GM19351 (cell line): ENCODE data around the gene HMGA1.

ENCODE experiments used
- ATAC-seq: cut with Tn5 transposase; IDR thresholded peaks from one replicate; pipeline ENCODE4 v1.9.1; 2021; ENCODE audit warnings: mild to moderate bottlenecking, moderate library complexity; ENCODE audit not compliant: unreplicated experiment

The HMGA1 gene, protein sequence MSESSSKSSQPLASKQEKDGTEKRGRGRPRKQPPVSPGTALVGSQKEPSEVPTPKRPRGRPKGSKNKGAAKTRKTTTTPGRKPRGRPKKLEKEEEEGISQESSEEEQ

DNA sequence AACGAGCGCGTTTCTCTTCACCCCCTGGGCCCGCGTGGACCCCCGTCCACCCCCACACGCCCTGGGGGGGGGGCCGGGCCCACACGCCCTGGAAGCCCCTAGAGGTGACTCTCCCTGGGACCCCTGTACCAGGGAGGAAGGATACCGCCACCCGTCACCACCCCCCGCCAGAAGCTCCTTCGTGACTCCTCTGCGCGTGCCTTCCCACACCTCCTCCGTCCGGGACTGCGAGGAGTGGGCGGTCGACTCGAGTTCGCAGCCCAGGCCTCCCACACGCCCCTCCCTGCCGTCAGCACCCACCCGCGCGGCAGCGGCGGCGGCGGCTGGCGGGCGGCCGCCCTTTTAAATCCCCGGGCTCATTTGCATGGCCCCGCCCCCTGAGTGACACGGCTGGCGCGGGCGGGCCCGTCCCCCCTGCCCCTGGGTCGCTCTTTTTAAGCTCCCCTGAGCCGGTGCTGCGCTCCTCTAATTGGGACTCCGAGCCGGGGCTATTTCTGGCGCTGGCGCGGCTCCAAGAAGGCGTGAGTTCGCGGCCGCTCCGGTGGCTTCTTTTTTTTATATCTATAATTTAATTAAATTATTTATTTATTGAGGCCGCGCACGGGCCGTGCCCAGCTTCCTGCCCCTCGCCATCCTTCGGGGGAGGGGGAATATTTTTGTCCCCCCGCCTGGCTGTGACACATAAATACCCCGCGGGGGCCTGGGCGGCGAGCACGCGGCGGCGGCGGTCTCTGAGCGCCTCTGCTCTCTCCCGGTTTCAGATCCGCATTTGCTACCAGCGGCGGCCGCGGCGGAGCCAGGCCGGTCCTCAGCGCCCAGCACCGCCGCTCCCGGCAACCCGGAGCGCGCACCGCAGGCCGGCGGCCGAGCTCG, at the start of gene HMGA1:
Gene HMGA1 (plus strand): TSS at position 431 of the 873 bp plus-strand sequence. CDS start 3,908 bp downstream, outside the sequence.
- peak; percentile 72 for ATAC-seq

DNA sequence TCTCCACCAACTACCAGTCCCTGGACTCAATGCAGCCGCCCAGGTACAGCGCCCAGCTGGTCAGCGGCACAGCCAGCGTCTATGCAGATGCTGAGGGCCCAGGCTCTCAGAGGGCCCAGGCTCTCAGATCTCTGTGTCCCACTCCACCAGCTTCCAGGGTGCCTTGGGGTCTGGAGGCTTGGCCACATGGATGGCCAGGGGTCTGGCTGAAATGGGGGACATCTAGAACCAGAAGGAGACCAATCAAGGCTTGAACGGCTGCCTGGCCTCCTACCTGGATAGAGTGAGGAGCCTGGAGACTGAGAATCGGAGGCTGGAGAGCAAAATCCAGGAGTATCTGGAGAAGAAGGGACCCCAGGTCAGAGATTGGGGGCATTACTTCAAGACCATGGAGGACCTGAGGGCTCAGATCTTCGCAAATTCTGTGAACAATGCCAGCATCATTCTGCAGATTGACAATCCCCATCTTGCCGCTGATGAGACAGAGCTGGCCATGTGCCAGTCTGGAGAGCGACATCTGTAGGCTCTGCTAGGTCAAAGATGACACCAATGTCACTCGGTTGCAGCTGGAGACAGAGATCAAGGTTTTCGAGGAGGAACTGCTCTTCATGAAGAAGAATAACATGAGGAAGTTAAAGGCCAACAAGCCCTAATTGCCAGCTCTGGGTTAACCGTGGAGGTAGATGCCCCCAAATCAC, 46.7 kb upstream of the HMGA1 start:
- ATAC-seq: no peak

DNA sequence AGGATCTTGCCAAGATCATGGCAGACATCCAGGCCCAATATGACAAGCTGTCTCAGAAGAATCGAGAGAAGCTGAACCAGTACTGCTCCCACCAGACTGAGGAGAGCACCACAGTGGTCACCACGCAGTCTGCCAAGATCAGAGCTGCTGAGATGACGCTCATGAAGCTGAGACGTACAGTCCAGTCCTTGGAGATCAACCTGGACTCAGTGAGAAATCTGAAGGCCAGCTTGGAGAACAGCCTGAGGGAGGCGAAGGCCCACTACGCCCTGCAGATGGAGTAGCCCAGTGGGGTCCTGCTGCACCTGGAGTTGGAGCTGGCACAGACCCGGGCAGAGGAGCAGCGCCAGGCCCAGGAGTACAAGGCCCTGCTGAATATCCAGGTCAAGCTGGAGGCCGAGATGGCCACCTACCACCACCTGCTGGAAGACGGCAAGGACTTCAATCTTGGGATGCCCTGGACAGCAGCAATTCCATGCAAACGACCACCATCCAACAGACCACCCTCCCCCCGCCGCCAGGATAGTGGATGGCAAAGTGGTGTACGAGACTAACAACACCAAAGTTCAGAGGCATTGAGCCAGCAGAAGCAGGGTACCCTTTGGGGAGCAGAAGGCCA, 46.1 kb upstream of the HMGA1 start:
- no peak for ATAC-seq

DNA sequence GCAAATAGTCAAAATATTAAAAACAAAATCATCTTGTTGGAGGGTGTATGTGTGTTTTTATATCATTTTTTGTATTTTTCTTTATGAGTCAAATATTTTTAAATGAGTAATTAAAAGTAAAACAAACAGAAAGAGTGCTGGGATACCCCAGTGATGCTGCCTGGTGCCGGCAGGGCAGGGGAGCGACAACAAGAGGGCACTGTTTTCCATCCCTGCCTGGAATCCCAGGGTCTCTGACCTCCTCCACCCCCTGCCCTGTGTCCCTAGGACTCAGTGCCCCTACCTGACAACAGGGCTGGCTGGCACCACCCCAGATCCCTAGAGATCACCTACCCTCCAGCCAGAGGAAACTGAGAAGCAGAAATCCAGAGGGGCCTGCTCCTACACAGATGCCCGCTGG, 41.9 kb upstream of the HMGA1 start:
- ATAC-seq: no peak

DNA sequence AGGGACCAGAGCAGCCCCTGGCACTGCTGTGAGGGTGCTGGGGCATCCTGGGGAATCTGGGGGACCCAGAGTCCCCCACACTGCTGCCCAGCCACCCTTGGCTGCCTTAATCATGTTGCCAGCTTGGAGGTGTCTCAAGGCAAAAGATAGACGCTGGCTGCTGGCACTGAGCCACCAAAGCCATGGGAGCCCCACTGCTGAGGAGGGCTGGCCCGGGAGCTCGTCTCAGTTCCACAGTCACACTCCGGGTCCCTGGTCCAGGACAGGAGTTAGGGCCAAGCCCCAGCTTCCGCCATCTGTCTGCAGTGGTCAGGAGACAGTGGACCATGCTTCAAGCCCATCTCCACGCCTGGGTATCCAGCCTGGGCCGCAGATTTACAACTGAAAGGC, 41.0 kb upstream of the HMGA1 start:
- no peak for ATAC-seq

DNA sequence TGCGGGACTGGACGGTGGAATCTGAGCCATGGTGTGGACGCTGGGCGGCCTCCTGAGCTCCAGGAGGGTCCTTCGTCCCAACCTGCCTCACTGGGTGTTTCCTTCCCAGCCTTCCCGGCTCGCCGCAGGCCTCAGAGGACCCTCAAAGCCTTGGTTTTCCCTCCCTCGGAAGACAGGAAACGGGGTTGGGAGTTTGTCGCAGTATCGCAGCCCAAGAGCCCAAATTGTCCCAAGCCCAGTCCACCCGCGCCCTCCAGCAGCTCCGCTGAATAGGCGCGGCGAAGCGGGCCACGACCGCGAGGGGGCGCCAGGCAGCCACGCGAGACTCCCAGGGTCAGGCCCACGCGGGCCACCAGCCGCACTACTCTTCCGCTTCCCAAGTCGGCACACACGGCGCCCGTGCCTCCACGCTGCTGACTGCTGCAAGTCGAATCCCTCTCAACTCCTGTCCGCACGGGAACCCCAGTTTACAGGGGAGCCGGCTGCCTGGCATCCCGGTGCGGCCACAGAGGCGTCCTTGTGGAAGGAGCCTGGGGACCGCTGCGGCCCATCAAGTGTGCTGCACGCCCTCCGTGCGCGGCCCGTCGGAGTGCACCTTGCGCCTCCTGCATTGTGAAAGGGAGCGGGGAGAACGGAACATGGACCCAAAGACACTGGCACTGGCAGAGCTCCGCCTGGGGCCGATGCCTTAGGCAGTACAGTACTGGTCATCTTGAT, 40.4 kb upstream of the HMGA1 start:
- ATAC-seq: peak; percentile 66

DNA sequence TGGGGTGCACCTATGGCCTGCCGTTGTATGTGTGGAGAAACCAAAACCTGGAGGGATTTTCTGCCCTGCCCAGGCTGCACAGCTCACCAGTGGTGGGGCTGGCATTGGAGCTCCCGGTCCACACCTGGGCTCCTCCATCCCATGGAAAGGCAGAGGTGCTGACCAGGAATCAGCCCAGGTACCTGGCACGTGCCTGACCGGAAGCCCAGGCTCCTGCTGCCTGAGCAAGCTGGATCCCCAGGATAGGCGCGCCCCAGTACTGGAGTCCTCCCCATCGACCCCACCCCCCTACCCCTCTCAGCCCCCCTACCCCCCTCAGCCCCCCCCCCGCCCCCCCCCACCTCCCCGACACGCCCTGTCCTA, 39.9 kb upstream of the HMGA1 start:
- ATAC-seq: no peak

DNA sequence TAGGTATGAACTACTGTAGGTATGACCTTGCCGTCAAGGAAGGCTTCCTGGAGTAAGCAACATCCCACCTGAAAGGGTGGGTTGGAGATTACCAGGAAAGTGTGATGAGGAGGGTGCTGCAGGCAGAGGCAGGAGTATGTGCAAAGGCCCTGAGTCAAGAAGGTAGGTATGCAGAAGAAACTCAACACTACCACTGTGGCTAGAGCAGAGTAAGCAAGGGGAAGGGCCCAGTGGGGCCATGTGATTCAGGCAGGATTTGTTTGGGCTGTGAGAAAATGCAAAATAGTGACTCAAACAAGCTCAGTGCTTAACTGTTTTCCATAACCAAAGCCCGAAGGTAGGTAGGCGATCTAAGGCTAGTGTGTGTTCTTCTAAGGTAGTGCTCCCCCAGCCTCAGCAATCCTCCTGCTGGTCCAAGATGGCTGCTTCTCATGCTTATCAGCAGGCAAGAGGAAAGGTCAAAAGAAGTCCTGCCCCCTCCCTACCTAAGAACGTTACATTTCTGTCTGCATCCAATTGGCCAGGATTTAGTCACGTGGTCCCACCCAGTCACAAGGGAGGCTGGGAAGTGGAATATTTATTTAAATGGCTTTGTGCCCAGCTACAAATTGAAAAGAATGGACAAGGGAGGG, 36.2 kb upstream of the HMGA1 start:
- no peak for ATAC-seq

DNA sequence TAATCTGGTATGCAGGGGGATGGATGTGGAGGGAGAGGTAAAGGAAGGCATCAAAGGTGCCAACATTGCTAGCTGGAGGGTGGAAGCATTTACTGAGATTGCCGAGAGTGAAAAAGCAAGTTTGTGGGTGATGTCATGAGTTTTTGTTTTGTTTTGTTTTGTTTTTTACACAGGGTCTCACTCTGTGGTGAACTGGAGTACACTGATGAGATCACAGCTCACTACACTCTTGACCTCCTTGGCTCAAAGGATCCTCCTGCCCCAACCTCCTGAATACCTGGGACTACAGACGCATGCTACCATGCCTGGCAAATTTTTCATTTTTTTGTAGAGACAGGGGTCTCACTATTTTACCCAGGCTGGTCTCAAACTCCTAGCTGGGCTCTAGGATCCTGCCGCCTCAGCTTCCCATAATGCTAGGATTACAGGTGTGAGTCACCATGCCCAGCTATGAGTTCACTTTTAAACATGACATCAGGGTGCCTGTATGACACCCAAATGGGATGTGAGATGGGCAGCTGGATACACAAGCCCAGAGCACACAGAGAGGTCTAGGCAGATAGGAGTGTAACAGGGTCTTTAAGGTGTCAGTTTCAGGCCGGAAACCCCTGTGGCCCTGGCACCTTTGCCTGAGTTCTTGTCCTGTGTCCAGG, 35.1 kb upstream of the HMGA1 start:
- ATAC-seq: no peak

DNA sequence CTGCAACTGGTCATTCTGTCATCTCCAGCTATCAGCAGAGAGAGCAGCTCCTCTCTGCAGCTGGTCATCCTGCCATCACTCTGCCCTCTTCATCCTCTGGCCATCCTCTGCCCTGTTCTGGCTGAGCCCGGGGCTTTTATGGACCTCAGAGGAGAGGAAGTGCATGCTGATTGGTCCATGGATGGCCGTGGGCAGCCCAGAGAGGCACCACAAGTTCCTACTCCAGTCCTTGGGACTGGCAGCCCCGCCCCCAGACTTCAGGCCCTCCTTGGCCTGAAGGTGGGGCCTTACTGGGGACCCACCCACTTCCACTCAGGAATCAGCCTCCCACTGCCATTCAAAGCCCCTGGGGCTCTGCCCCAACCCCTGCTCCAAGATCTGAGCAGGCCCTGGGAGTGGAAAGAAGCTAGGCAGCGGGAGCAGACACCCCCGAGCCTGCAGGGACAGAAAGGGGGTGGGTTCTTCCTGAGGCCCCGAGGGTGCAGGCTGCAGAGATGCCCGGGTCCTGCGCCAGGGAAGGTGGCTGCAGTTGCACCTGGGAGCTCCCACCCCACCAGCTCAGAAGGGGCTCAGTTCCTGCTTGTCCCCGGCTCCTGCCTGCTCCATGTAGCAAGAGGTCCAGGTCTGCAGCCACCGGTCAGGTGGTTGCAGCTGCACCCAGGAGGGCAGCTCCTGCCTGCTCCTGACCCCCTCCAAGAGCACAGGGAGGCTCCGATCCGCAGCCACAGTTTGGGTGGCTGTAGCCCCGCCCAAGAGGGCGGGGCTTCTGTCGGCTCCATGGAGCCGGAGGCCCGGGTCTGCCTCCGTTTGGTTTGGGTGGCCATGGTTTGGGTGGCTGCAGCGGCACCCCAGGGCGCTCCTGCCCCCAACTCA, 34.1 kb upstream of the HMGA1 start:
- no peak for ATAC-seq

DNA sequence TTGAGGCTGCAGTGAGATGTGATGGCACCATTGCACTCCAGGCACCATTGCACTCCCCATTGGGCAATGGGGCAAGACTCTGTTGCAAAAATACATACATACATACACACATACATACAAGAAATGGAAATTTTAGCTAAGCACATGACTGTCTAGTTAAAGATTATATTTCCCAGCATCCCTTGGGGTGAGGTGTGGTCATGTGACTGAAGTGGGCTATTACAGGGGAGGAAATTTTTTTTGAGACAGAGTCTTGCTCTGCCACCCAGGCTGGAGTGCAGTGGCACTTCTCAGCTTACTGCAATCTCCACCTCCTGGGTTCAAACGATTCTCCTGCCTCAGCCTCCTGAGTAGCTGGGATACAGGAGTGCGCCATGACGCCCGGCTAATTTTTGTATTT, 32.0 kb upstream of the HMGA1 start:
- ATAC-seq: no peak

DNA sequence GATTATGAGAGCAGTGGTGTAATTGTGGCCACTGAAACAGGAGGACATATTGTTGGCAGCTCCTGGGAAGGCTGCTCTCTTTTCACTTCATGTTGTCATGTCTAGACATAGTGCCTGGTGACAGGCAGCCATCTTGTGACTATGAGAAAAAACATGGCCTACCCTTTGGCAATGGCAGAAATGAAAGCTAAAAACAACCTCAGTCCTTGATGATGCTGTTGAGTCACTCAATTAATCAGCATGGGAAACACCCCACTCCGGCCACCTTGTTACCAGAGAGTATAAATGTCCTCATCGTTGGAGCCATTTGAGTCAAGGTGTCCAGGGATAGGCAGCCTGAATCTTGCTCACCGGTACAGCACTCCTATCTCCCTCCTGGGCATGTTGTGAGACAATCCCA, 31.2 kb upstream of the HMGA1 start:
- no peak for ATAC-seq

DNA sequence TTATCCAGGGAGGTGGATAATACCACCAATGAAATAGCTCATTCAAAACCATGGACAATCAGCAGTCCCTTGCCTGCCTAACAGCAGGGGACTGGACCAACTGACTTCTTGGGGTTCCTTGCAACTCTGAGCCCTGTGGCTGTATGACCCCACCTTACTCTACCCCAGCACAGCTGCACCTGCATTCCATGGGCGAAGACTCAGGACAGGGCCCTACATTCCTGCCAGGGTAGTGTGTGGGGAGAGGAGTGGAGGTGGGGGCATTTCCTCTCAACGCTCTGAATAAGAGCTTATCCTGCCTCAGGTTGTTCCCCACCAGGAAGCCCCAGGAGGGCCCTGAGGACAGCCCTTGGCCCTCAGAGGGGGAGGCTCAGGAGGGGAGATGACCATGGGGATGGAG, 30.8 kb upstream of the HMGA1 start:
- no peak for ATAC-seq

DNA sequence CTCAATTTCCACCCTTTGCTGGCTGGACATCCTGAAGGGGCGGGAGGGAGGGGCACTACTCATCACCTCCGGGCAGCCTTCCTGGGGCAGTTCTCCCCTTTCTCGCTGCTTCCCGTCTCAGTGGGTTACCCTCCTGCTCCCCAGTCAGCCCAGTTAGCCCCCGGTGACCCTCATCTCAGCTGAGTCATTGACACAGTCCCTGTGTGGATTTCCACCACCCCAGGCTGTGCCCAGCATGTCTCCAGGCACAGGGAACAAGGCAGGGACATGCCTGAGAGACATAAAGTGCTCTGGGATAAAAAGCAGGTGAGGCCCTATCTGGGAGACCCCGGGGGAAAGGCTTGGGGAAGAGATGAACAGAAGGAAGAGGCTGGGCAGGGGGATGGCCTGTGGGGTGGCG, 29.9 kb upstream of the HMGA1 start:
- ATAC-seq: no peak

DNA sequence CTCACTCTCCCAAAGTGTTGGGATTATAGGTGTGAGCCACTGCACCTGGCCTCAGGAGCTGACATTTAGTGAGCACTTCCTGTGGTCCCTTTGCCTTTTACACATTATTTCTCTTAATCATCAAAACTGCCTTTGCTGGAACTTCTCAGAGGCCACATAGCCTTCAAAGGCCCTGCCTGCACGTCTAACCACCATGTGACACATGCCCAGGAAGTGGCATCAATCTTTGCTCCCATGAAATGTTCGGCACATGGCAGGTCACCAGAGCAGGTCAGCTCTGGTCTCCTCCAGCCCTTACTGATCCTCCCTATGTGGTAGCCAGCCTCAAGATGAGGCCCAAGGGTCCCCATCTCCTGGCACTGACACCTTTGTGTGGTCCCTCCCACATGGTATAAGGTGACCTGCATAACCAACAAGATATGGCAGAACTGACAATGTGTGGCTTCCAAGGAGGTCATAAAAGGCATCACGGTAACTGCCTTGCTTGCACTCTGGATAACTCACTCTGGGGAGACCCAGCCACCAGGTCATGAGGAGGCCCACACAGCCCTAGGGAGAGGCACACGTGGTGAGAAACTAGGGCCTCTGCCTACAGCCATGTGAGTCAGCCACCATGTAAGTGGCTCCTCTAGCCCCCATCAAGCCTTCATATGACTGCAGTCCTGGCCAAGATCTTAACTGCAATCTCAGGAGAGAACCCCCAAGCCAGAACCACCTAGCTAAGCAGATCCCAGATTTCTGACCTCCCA, 28.8 kb upstream of the HMGA1 start:
- ATAC-seq: no peak

DNA sequence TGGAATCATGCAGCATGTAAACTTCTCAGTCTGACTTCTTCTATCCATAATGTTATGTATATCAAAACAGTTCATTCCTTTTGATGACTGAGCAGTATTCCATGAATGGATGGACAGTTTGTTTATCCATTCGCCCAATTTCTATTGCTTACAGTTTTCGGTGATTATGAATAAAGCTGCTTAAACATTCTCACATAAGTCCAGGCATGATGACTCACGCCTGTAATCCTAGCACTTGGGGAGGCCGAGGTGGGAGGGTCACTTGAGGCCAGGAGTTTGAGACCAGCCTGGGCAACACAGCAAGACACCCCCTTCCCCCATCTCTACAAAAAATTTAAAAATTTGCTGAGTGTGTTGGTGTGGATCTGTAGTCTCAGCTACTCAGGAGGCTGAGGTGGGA, 22.9 kb upstream of the HMGA1 start:
- no peak for ATAC-seq

DNA sequence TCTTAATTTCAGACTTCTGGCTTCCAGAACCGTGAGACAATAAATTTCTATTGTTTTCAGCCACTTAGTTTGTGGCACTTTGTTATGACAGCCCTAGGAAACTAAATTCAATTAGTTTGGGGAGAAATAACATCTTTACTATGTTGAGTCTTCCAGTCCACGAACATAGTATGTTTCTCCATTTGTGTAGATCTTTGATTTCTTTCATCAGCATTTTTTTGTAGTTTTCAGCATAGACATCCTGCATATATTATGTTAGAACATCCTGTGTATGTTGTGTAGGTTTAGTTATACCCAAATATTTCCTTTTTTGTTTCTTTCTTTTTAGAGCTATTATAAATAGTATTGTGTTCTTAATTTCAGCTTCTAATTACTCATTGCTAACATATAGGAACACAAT, 18.0 kb upstream of the HMGA1 start:
- no peak for ATAC-seq

DNA sequence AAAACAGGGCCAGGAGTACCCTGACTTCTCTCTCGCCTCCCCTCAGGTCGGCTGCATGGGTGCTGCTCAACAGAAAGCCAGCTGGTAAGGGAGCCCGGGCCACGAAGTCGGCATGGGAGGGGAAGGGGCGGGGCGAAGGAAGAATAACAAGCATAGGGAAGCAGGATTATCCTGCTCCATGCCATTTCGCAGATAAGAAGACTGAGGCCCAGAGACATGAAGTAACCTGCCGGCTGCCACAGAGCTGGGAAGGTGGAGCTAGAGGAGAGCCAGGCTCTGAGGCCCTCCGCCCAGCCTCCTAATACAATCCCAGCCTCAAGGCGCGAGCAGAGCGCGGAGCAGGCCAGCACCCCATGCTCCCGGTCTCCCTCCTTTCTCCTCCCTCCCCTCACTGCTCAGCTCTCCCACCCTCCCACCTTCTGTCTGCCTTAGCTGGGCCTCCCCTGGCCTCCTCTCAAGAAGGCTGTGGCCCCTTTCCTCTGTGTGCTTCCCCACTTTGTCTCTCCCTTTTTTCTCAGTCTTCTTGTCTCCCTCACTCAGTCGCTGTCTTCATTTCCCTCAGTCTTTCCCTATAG, 13.2 kb upstream of the HMGA1 start:
- no peak for ATAC-seq
